GM19193 (cell line): ENCODE measurements around the gene CHID1.

Experiments
- POLR2A ChIP-seq: IDR thresholded peaks from 4 replicates; pipeline ENCODE4 v1.6.1; 2011; ENCODE audit not compliant: insufficient read depth, insufficient read length; ENCODE audit errors: extremely low read depth

The CHID1 gene

GRCh38 chr11:888310-889212 lies 22.0 kb downstream of the CHID1 start:
- TF ChIP-seq POLR2A: no peak

GRCh38 chr11:887589-887988 lies 23.0 kb downstream of the CHID1 start:
- no peak for TF ChIP-seq POLR2A

GRCh38 chr11:886568-886967 lies 24.0 kb downstream of the CHID1 start:
- no peak for TF ChIP-seq POLR2A

- TF ChIP-seq POLR2A: no peak
These were observed 26.0 kb downstream of the CHID1 start for GRCh38 chr11:884578-885070.

GRCh38 chr11:883527-883926 lies 27.1 kb downstream of the CHID1 start:
- no peak for TF ChIP-seq POLR2A

- TF ChIP-seq POLR2A: no peak
These were observed 28.0 kb downstream of the CHID1 start for GRCh38 chr11:882596-882995.

- no peak for TF ChIP-seq POLR2A
These were observed 30.2 kb downstream of the CHID1 start for GRCh38 chr11:880447-880846.

GRCh38 chr11:877565-877964 lies 33.0 kb downstream of the CHID1 start:
- TF ChIP-seq POLR2A: no peak

- TF ChIP-seq POLR2A: no peak
These were observed 34.1 kb downstream of the CHID1 start for GRCh38 chr11:876545-876944.

GRCh38 chr11:875769-876301 lies 34.8 kb downstream of the CHID1 start:
- TF ChIP-seq POLR2A: no peak

GRCh38 chr11:875203-875602 lies 35.4 kb downstream of the CHID1 start:
- TF ChIP-seq POLR2A: no peak

- no peak for TF ChIP-seq POLR2A
These were observed 36.9 kb downstream of the CHID1 start for GRCh38 chr11:873706-874105.

GRCh38 chr11:872799-873198 lies 37.8 kb downstream of the CHID1 start:
- no peak for TF ChIP-seq POLR2A

- no peak for TF ChIP-seq POLR2A
These were observed 39.1 kb downstream of the CHID1 start for GRCh38 chr11:871472-871871.

GRCh38 chr11:870418-870817 lies 40.2 kb downstream of the CHID1 start:
- no peak for TF ChIP-seq POLR2A

GRCh38 chr11:870127-870413 lies 40.5 kb downstream of the CHID1 start:
- no peak for TF ChIP-seq POLR2A
